NCI-H2171 (cell line): ENCODE measurements around the gene DIPK1C.

Source experiments
- DNase-seq: peaks from one replicate; lab custom pipeline; 2025; lab: John Stamatoyannopoulos, UW

The DIPK1C gene

DNA sequence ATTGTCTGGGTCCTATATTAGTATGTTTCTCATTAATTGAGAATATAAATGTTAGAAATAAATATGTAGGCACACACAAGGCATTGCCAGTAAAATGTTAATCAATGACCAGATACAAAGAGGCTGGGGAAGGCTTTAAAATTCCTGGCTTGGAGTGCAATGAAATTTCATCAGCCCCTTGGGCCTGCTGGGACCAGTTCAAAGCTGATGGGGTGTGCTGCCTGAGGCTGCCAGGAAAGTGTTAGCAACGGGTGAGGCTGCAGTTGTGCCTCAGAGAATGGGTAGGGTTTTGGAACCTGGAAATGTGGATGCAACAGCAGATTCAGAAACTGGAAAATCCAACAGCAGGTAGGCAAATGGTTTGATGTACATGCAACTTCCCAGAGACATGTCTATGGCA, 68.9 kb downstream of the DIPK1C start:
- no peak for DNase-seq

DNA sequence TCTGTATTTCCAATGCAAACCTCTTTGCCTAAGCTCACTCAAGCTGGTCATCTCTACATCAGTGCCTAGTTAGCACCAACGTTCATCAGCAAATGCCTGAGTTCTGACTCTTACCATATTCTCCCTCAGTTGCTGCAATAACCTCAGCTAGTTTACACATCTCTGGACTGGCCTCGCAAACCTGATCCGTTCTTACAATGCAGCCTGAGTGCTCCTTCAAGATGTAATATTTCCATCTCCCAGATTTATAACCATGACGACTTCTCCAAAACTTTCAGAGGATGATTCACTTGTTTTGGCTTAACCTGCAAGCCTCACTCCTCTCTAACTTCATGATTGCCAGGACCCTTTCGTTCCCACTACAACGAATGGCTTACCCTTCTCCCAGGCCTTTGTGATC, 69.7 kb downstream of the DIPK1C start:
- no peak for DNase-seq
